ENCODE data around the gene ZBTB46.

ZBTB46 gene

GRCh38 chr20:63836458-63837344 is 5.6 kb upstream of the ZBTB46 start:
- Mint-ChIP-seq H3K27ac (peak overlapping the region; percentile 79 to 90 (median 83)), H3K9me3 (no peaks in the 10 kb centered on the region), H3K4me3 (no peak overlapping the region), H3K4me1 (peaks cover 29% of the 10 kb centered on the region), H3K27me3 (ENCODE audit: low read depth) (no peaks in the 10 kb centered on the region), H3K36me3 (ENCODE audit: low read depth) (no peaks in the 10 kb centered on the region)
- no peak for TF ChIP-seq CTCF (IDR thresholded peaks at IDR 0.05; ENCODE audit: unreplicated experiment in 3 of 3)

GRCh38 chr20:63835021-63835858 is 4.2 kb upstream of the ZBTB46 start:
- no peaks in the 10 kb centered on the region for H3K9me3 Mint-ChIP-seq
- H3K27ac Mint-ChIP-seq, result peak overlapping the region; percentile 93 to 98 (median 96)
- no peaks in the 10 kb centered on the region for H3K27me3 Mint-ChIP-seq (ENCODE audit: low read depth)
- no peaks in the 10 kb centered on the region for H3K36me3 Mint-ChIP-seq (ENCODE audit: low read depth)
- H3K4me1 Mint-ChIP-seq, result peaks cover 26% of the 10 kb centered on the region
- no peak for TF ChIP-seq CTCF (IDR thresholded peaks at IDR 0.05; ENCODE audit: unreplicated experiment in 3 of 3)
- H3K4me3 Mint-ChIP-seq, result peak overlapping the region; percentile 68 to 81 (median 78)

- H3K4me1 Mint-ChIP-seq, result peaks cover 31% of the 10 kb centered on the region
- no peaks in the 10 kb centered on the region for H3K9me3 Mint-ChIP-seq
- no peaks in the 10 kb centered on the region for H3K36me3 Mint-ChIP-seq (ENCODE audit: low read depth)
- peak overlapping the region in 1 of 3 experiments; percentile 81 for H3K4me3 Mint-ChIP-seq
- peak overlapping the region; percentile 93 to 98 (median 98) for H3K27ac Mint-ChIP-seq
- TF ChIP-seq CTCF (IDR thresholded peaks at IDR 0.05; ENCODE audit: unreplicated experiment in 3 of 3), result no peak
- peaks cover 7% of the 10 kb centered on the region for H3K27me3 Mint-ChIP-seq (ENCODE audit: low read depth)
Measured at GRCh38 chr20:63834491-63834880, 3.4 kb upstream of the ZBTB46 start.

- H3K4me3 Mint-ChIP-seq, result peak overlapping the region; percentile 73 to 85 (median 85)
- TF ChIP-seq CTCF (IDR thresholded peaks at IDR 0.05; ENCODE audit: unreplicated experiment in 3 of 3), result no peak
- no peaks in the 10 kb centered on the region for H3K36me3 Mint-ChIP-seq (ENCODE audit: low read depth)
- peak overlapping the region; percentile 98 for H3K27ac Mint-ChIP-seq
- no peaks in the 10 kb centered on the region for H3K9me3 Mint-ChIP-seq
- peaks cover 37% of the 10 kb centered on the region for H3K4me1 Mint-ChIP-seq
- peaks cover 10% of the 10 kb centered on the region for H3K27me3 Mint-ChIP-seq (ENCODE audit: low read depth)
Measured at GRCh38 chr20:63833776-63834490, 2.9 kb upstream of the ZBTB46 start.

GRCh38 chr20:63831993-63832686 is 1.1 kb upstream of the ZBTB46 start:
- no peaks in the 10 kb centered on the region for H3K36me3 Mint-ChIP-seq (ENCODE audit: low read depth)
- peaks cover 10% of the 10 kb centered on the region for H3K27me3 Mint-ChIP-seq (ENCODE audit: low read depth)
- H3K9me3 Mint-ChIP-seq, result no peaks in the 10 kb centered on the region
- H3K4me1 Mint-ChIP-seq, result peaks cover 37% of the 10 kb centered on the region
- TF ChIP-seq CTCF (IDR thresholded peaks at IDR 0.05; ENCODE audit: unreplicated experiment in 3 of 3), result no peak
- H3K27ac Mint-ChIP-seq, result peak overlapping the region; percentile 56 to 98 (median 76)
- peak overlapping the region; percentile 74 to 85 (median 85) for H3K4me3 Mint-ChIP-seq

Data from nephron (organoid).